ENCODE measurements around the gene NDUFAF8.

NDUFAF8 gene

DNA sequence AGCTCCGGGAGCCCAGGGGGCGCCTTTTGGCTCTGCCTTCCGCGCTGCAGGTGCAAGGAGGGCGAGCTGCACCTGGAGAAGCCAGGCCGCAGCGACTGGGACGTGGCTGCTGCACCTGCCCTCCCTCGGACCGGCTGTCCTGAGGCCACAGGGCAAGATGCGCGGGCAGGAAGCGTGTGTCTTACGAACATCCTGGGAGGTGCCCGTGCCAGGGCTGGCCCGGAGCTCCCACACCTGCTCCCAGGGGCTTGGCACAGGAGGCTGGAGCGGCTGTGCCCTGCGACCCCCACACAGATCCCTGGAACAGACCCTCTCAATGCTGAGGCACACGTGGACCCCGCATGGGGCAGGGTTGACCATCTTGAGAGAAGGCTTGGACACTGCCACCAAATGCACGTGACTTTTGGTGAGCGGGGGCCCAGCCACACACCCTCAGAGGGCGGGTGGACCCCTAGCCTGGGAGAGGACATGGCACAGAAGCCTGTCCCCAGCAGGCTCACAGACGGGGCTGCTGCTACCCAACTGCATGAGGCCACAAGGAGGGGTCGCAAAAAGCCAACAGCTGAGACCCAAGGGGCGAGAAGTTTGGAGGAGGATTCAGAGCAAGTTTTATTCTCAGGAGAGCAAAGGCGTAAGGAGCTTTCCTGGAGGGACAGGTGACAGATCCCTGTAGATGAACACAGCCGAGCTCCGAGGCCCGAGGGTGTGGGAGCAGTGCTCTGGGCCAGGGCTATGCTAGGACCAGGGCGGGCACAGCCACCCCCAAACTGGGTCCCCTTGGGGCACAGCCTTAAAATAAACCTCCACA is 11.4 kb downstream of the NDUFAF8 start:
- H3K4me3 ChIP-seq (ENCODE audit: low read depth, low read length) = no peak overlapping the region

DNA sequence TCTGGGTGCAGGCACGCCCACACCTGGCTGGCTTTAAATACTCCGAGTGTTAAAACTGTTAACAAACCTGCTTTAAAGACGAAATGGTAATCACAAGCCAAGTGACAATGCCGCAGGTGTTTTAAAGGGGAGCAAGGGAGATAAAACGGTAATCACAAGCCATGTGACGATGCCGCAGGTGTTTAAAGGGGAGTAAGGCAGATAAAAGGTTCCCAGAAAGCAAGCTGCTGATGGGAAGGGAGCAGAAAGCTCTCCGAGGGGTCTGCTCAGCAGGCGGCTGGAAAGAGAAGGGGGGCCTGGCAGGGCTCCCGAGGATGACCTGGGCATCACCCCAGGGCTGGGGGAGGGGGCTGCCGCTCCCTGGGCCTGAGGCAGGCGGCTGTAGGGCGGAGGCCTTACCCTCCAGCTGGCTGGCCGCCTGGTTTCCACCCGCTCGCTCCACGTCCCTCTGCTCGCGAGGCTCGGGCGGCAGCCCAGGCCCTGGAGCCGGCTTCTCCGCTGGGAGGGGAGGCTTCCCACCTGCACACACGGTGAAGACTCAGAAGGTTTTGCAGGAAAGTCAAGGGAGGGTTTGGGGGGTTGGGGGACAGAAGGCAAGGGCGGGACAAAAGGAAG is 12.1 kb downstream of the NDUFAF8 start:
- no peak overlapping the region for H3K4me3 ChIP-seq (ENCODE audit: low read depth, low read length)

DNA sequence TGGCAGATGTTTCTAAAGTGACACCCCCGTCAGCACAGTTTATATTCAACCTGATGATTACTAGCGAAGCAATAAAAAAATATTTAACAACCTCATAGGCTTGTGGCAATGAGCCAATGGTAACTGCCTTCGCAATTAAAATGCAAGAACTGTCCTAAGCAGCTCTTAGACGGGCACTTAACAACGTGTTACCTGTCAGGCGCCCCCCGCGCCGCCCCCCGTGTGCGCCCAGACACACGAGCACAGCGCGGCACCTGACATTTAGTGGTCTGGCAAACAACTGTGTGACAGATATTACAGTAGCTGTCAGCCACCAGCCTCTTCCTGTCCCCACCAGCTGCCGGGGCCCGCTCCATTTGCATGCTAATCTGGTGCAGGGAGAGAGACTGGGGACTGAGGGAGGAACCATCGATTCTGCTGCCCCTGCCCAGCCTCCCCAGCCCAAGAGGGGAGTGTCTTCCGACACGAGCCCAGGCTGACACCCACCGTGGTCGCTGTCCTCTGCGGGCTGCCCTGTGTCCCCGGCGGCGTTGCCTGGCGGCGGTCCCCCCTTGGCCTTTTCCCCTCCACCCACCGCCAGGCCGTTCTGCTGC is 12.7 kb downstream of the NDUFAF8 start:
- H3K4me3 ChIP-seq (ENCODE audit: low read depth, low read length) = no peak overlapping the region

DNA sequence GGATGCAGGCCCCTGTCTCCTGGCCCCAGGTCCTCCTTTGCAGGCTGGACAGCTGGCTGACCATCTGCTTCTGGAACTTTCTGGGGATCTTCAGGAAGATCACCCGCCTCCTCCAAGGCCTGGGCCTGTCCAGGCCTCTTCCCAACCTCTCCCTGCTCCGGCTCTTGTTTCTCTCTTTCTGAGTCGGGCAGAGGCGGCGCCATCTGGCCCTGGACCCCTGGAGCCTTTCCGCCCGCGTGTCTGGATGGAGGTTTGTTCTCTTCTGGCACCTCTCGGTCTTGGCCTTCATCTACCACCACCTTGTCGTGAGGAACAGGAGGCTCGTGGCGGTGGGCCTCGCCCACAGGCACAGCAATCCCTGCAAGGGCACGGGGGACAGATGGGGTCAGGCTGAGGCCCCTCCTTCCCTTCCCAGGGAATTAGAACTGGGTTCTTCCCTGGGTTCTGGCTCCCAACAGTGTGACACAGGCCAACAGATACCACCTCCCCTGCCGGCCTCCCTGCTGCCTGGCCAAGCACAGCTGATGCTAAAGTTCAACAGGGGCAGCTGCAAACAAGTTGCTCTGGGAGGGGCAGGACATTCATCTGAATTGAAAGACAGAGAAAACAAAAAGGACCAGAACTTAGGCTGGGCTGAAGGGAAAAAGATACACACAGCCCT is 13.3 kb downstream of the NDUFAF8 start:
- no peak overlapping the region for H3K4me3 ChIP-seq (ENCODE audit: low read depth, low read length)

DNA sequence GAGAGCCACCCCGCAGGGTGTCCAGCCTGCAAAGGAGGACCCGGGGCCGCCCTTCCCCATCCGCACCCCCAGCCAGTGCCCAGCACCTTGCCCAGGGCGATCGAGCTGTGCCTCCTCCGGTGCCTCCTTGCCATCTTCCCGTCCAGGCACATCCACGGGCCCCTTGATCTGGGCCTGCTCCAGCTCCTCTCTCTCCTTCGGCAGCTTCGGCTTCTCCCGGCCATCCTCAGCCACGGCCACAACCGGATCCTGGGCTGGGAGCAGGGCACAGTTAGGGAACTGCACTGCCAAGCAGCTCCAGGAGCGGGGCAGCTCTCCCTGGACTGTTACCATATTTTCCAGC is 13.8 kb downstream of the NDUFAF8 start:
- no peak overlapping the region for H3K4me3 ChIP-seq (ENCODE audit: low read depth, low read length)

DNA sequence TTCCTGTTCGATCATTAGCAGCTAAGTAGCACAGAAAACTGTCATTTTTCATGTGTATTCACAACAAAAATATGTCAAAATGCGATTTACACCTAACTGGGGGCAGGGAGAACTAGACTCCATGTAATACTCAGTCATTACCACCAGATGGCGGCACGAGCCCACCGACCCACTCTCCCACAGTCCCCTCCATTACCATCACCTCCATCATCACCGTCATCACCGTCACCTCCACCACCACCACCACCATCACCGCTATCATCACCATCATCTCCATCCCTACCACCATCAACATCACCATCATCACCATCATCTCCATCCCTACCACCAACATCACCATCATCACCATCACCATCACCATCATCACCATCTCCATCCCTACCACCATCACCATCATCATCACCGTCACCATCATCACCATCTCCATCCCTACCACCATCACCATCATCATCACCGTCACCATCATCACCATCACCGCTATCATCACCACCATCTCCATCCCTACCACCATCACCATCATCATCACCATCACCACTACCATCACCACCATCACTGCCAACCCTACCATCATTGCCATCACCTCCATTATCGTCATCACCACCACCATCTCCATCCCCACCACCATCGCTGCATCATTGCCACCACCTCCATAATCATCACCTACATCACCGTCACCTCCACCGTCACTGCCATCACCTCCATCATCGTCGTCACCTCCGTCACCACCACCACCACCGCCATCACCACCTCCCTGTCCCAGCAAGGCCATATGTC is 14.4 kb downstream of the NDUFAF8 start:
- no peak overlapping the region for H3K4me3 ChIP-seq (ENCODE audit: low read depth, low read length)

DNA sequence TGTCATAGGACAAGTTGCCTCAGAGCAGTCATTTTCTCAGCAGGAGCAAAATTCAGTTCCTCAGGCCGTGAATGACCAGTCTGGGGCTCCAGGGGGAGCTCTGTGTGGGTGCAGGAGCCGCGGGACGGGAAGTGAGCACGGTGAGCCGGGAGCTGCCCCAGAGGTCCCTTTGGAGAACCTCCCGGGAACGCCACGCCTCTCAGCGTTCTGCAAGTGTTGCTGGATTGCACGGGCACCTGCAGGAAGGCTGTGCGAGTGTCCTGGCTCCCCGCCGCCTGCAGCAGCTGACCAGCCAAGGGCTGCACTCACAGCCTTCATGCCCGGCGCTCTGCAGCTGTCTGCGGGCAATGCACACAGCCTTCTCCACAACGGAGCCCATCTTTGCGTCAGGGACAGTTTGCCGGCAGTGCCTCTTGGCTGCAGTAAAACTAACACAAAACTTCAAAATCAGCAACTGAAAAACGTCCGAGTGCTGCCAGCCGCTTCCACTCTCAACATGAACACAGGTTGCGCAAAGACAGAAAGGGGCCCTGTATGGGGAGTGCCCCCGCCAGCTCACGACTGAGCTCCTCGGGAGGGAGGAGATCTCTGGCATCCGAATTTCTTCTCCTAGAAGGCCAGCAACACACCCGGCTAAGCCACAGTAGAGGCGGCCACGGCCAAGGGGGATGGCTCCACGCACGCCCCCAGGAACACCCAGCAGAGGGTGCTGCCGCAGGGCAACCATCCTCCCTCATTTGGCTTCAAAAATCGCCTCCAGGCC is 16.0 kb downstream of the NDUFAF8 start:
- H3K4me3 ChIP-seq (ENCODE audit: low read depth, low read length) = no peak overlapping the region

DNA sequence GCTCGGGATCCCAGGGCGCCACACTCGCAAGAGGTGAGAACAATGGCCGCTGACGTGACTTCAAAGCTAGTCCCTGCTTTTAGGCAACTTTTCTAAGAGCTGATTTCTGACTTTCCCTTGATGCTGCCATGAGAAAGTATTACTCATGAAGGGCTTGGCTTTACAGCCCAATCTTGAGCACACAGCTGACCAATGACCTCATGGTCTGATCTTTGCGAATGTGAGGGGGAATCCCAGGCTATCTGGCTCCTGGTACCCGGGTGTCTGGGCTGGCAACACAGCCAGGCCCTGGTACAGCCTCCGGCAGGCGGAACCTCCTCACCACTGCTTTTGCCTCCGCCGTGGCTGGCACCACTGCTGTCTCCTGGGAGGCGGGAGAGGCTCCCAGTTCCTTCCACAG is 17.5 kb downstream of the NDUFAF8 start:
- H3K4me3 ChIP-seq (ENCODE audit: low read depth, low read length) = no peak overlapping the region

DNA sequence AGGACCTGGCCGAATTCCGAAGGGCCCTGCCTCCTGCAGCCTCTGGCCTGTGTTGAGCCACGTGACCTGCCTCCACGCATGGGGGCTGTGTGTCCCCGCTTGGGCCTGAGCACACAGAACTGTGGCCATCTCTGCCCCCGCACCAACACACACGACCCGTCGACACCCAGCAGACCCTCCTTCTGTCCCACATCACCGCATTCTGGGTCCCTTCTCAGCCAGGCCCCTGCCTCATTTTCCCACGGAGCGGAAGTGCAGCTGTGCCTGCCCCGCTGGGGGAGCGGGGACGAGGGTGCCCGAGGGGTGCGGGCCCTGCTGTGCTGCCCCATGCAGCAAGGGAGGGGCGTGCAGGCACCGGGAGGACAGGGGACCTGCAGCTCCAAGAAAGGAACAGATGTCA is 18.4 kb downstream of the NDUFAF8 start:
- no peak overlapping the region for H3K4me3 ChIP-seq (ENCODE audit: low read depth, low read length)

DNA sequence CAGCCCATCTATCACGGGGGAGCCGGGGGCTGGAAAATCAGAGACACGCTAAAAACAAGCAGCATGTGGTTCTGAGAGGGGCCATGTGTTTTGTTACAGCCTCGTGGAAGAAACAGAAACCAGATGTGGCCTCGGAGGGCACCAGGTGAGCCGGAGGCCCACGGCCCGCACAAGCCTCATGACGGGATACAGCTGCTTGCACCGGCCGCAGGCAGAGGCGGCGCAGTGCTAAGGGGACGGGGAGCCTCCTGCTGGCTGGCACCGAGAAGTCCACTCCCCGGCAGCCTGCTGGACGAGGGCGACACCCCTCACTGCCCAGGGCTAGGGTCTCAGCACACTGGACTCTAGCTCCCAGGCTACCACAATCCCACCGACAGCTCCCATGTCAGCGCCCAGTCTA is 19.2 kb downstream of the NDUFAF8 start:
- H3K4me3 ChIP-seq (ENCODE audit: low read depth, low read length) = no peak overlapping the region

DNA sequence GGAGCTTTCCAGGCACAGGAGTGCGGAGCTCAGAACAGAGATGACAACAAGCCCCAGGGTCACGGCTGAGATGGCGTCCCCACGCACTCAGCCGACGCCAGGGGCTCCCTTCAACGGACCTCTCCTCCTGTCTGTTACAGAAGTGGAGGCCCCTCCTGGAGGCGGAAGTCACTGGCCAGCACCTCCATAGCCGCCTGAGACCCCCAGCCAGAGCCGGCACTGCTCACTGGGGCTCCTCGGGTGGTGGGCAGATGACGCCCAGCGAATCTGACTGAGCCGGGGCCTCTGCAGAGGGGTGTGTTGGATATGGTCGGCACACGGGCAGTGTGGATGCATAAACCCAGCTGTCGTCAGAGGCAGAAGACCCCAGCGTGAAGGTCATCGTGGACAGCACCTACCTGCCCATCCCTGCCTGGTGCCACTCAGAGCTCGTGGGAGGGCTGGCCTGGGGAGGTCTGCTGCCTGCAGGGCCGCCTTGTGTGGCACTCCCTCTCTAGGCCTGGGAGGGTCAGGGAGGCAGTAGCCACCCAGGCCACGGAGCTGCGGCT is 20.0 kb downstream of the NDUFAF8 start:
- H3K4me3 ChIP-seq (ENCODE audit: low read depth, low read length) = no peak overlapping the region

DNA sequence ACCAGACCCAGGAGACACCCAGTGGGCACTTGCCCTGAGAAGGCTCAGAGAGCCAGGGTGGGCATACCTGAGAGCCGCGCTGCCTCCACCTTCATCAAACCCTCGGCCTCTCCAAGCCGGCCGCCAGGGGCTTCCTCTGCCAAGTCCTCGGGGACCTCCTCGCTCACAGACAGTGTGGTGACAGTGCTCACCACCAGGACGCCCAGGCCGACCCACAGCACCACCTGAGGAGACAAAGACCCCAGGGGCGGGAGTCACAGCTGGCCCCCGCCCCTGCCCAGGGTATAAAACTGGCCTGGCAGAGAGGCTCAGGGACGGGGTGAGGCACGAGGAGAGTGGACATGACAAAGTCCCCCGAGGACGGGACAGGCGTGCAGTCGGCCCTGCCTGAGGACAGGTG is 21.1 kb downstream of the NDUFAF8 start:
- H3K4me3 ChIP-seq (ENCODE audit: low read depth, low read length) = no peak overlapping the region

DNA sequence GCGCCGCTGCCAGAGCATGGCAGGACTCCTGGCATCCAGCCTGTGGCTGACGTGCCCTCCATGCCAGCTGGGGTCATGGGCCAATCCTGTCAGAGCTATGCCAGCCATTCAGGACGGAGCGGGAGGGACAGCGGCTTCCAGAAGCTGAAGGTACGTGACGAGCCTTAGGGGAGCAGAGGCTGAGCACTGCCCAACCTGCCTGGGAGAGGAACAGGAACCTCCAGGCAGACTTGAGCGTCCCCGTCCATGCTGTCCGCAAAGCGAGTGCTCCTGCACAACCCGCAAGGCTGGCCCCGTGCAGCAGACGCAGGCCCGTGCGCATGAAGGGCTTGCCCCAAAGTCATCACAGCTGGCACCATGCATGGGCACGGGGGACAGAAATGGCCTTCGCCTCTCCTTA is 21.5 kb downstream of the NDUFAF8 start:
- no peak overlapping the region for H3K4me3 ChIP-seq (ENCODE audit: low read depth, low read length)

DNA sequence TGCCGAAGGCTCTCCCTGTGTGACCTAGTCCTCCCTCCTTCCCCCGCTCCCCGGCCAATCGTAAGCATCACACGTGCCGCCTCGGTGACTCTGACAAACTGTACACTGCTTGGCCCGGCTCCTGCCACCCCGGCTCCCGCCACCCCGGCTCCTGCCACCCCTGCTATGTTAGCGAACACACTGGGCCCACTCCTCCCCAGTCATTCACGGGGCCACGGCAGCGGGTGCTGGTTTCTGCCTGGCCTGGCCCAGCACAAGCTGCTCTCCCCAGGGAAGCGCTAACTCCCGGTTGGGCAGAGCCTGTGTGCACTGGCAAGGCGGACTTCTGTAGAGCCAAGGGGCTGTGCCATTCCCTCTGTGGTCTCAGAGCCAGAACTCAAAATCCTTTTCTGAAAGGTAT is 22.0 kb downstream of the NDUFAF8 start:
- no peak overlapping the region for H3K4me3 ChIP-seq (ENCODE audit: low read depth, low read length)

DNA sequence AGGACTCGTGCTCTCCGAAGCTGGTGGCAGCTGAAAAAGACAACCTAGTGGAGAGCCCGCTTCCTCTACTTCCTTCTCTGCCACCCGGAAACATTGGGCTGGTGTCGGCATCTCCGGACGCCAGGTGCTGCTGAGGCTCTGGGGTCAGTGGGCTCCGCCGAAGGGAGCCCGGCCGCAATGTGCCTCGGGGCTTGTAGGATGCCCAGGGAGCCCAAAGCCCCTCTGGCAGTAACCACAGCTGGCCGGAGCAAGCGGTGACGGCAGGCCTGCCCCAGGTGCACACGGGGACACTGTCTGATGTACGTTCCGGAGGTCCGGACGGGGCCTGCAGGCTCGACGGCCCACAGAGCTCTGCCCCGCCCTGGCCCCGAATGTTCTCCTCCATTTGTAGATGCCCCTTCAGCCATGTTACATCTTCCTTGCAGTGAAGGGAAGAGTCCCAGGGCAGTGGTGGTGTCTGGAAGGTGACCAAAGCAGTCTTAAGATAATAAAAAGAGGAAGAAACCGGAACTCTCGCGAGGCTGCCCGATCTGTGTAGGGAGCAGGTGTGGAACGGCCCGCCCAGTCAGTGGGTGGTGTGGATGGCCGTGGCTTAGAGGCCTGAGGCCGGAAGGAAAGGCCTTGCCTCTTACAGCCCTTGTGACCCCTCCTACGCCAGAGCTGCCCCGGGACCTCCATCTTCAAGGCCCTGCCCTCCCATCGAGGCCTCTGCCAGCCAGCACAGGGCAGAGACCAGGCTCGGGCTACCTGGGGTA is 22.6 kb downstream of the NDUFAF8 start:
- H3K4me3 ChIP-seq (ENCODE audit: low read depth, low read length) = no peak overlapping the region

DNA sequence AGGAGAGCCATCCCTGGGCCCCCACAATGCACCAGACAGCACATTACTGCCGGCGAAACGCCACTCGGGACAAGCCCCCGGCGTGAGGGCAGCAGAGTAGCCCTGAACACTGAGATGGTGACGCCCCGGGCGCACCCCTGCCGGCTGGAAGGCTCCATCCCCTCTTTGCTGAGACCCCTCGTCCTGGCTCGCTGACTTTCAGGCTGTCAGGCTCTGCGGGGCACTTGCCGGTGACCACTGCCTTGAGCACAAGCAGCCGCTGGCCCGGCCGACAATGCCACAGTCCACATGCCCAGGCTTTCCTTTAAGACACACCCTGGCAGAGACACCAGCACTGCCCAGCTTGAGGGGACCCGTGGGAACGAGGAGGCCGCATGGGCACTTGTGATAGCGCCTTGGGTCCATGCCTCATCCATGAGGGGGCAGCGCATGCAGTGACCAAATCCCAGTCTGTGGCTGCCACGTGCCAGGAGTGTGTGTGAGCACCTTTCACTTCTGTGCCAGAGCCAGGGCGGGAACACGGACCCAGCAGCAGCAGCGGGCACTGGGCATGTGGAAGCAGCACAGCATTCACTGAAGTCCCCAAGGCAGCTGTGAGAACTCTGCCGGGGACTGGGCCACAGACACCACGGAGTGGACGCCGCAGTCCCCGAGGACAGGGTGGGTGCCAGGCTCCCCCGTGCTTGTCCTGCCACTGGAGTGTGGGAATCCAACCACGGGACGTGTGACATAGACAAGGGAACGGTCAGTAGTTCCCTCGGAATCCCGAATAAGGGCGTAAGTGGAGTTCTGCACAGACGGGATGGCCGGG is 24.5 kb downstream of the NDUFAF8 start:
- H3K4me3 ChIP-seq (ENCODE audit: low read depth, low read length) = no peak overlapping the region

DNA sequence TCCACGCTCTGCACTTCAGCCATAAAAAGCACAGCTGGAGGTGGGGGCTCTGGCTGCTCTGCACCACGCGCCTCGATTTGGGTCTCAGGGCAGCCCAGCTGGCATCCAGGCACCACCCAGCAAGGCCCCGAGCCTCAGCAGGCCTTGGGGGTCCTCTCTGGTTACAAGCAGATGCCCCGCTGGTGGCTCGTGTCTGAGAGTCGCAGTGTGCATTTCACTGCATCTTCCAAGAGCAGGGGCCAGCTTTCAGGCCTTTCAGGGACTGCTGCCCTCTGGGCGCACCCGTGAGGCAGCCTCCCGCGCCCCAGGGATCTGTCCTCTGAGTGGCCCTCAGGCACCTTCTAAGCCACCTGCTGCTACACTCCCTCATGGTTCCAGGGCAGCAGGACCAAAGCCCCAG is 25.5 kb downstream of the NDUFAF8 start:
- H3K4me3 ChIP-seq (ENCODE audit: low read depth, low read length) = no peak overlapping the region

DNA sequence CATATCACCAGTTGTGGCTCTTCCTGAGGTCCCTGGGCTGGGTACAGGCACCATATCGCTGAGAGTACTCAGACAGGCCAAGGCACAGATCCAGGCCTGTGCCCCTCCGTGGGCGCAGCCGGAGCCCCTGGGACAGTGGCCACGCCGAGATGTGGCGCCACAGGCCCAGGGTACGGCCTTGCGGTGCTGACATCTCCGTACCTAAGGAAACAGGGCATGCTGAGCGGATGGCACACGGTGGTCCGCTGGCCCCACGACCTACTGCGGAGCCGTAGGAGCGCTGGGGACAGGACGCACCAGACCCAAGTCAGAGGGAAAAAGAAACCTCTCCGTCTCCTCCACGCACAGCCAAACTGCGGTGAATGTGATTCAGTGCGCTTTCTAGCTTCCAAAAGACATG is 26.5 kb downstream of the NDUFAF8 start:
- no peak overlapping the region for H3K4me3 ChIP-seq (ENCODE audit: low read depth, low read length)
